Lower lobe of right lung (tissue), 2 donors: Measurements from ENCODE around the gene XDH. TPM values are rescaled to one million over a fixed set of nuclear protein-coding genes. Genes with fewer than 3 reads are reported as not detected.
A peak's percentile ranks its signal among the peaks of the same experiment; 100 is the strongest.

Experiments used
- ATAC-seq, 2 donors: fragments of 200-7000 bp; cut with Tn5 transposase; one replicate each; pipeline ENCODE4 v1.9.1; 2020 to 2022; ENCODE audit warnings: mild to moderate bottlenecking in 2 of 2, moderate library complexity in 2 of 2
- DNase-seq: peaks from one replicate; pipeline ENCODE4 v3.0.0-alpha.2; 2020
- H3K27ac ChIP-seq: fragments of 200-600 bp; one replicate; pipeline ENCODE4 v1.8.0; 2022
- H3K27me3 ChIP-seq: fragments of 200-600 bp; one replicate; pipeline ENCODE4 v1.8.0; 2022; ENCODE audit warnings: low read depth
- H3K36me3 ChIP-seq: fragments of 200-600 bp; one replicate; pipeline ENCODE4 v1.8.0; 2022; ENCODE audit warnings: mild to moderate bottlenecking
- H3K4me1 ChIP-seq: fragments of 200-600 bp; one replicate; pipeline ENCODE4 v1.8.0; 2022
- H3K4me3 ChIP-seq: fragments of 200-600 bp; one replicate; pipeline ENCODE4 v1.8.0; 2022; ENCODE audit warnings: mild to moderate bottlenecking
- H3K9me3 ChIP-seq: fragments of 200-600 bp; one replicate; pipeline ENCODE4 v1.8.0; 2022
- CTCF ChIP-seq: fragments of 200-600 bp; IDR thresholded peaks from one replicate; pipeline ENCODE4 v1.8.0; 2022; ENCODE audit warnings: antibody characterized with exemption, mild to moderate bottlenecking
- intact Hi-C: fragments of 100-400 bp; cut with DNase I; formaldehyde crosslinking; loops from one replicate; pipeline ENCODE4 v1.11.0; 2022
- total RNA-seq: library from RNA; stranded (reverse); fragmentation: NEBNext Ultra II Directional; extraction: Animal tissue kit (Norgen Biotek cat#: 25700); gene quantifications from one replicate; pipeline ENCODE4 v1.2.1, GENCODE V29; 2021
- donor health status: DM: no; HTN: yes; CAD: no; lungs with severe emphysema.

The XDH gene
- total RNA-seq, 1 donor from 2014 or later = 0.27 TPM

- DNase-seq (no peak), ATAC-seq (no peak)
- Histone ChIP-seq H3K27me3 (no peaks in the 10 kb centered on the region), H3K4me3 (no peak overlapping the region), H3K9me3 (no peaks in the 10 kb centered on the region), H3K36me3 (no peaks in the 10 kb centered on the region), H3K27ac (no peak overlapping the region), H3K4me1 (no peaks in the 10 kb centered on the region)
- intact Hi-C loops = no loop called here
- no peak for TF ChIP-seq CTCF
Observed at GRCh38 chr2:31362581-31362980, 52.0 kb downstream of the XDH start.

GRCh38 chr2:31359229-31359628 is 55.3 kb downstream of the XDH start:
- no peak overlapping the region for H3K27ac ChIP-seq
- DNase-seq (no peak), ATAC-seq (no peak)
- intact Hi-C loops = no loop called here
- H3K4me3 ChIP-seq = no peak overlapping the region
- H3K27me3 ChIP-seq = no peaks in the 10 kb centered on the region
- no peaks in the 10 kb centered on the region for H3K4me1 ChIP-seq
- TF ChIP-seq CTCF = no peak
- H3K36me3 ChIP-seq = no peaks in the 10 kb centered on the region
- H3K9me3 ChIP-seq = no peaks in the 10 kb centered on the region

- H3K4me3 ChIP-seq = no peak overlapping the region
- DNase-seq (no peak), ATAC-seq (no peak)
- no peak overlapping the region for H3K27ac ChIP-seq
- no peaks in the 10 kb centered on the region for H3K4me1 ChIP-seq
- H3K36me3 ChIP-seq = no peaks in the 10 kb centered on the region
- no peaks in the 10 kb centered on the region for H3K27me3 ChIP-seq
- peak; percentile 8 for TF ChIP-seq CTCF
- H3K9me3 ChIP-seq = no peaks in the 10 kb centered on the region
- intact Hi-C loops = no loop called here
Observed at GRCh38 chr2:31354837-31355236, 59.7 kb downstream of the XDH start.

GRCh38 chr2:31353179-31353578 is 61.4 kb downstream of the XDH start:
- TF ChIP-seq CTCF = no peak
- H3K4me1 ChIP-seq = no peaks in the 10 kb centered on the region

GRCh38 chr2:31349684-31350083 is 64.9 kb downstream of the XDH start:
- Histone ChIP-seq H3K36me3 (no peaks in the 10 kb centered on the region), H3K4me3 (no peak overlapping the region), H3K27me3 (no peaks in the 10 kb centered on the region), H3K4me1 (no peaks in the 10 kb centered on the region), H3K9me3 (no peaks in the 10 kb centered on the region), H3K27ac (no peak overlapping the region)
- DNase-seq (no peak), ATAC-seq (no peak)
- no peak for TF ChIP-seq CTCF
- intact Hi-C loops = no loop called here

More at GRCh38 chr2:31353179-31353578, 61.4 kb downstream of the XDH start:
- no peak for DNase-seq
- Histone ChIP-seq H3K27me3 (no peaks in the 10 kb centered on the region), H3K36me3 (no peaks in the 10 kb centered on the region), H3K4me3 (no peak overlapping the region), H3K9me3 (no peaks in the 10 kb centered on the region), H3K27ac (no peak overlapping the region)
- ATAC-seq = no peak
- intact Hi-C loops = no loop called here

GRCh38 chr2:31349160-31349559 is 65.4 kb downstream of the XDH start:
- no peaks in the 10 kb centered on the region for H3K27me3 ChIP-seq
- DNase-seq (no peak), ATAC-seq (no peak)
- H3K27ac ChIP-seq = no peak overlapping the region
- H3K4me3 ChIP-seq = no peak overlapping the region
- intact Hi-C loops = no loop called here
- H3K9me3 ChIP-seq = no peaks in the 10 kb centered on the region
- no peaks in the 10 kb centered on the region for H3K4me1 ChIP-seq
- no peaks in the 10 kb centered on the region for H3K36me3 ChIP-seq
- TF ChIP-seq CTCF = no peak
